AG04450 (cell line): ENCODE measurements around the gene CCDC142. TPM values are rescaled to one million over a fixed set of nuclear protein-coding genes. Genes with fewer than 3 reads are reported as not detected.

Experiments used
- CTCF ChIA-PET: fragments of 300-600, 350-600 bp; formaldehyde crosslinking; extraction: SDS; loops from one replicate; lab custom pipeline; 2022; ENCODE audit warnings: antibody characterized with exemption, inconsistent platforms; lab: Charles Lee
- POLR2A ChIA-PET: fragments of 350-600 bp; formaldehyde crosslinking; extraction: SDS; loops from one replicate; lab custom pipeline; 2021; ENCODE audit warnings: antibody characterized with exemption, inconsistent platforms; lab: Yijun Ruan, JAX
- DNase-seq: peaks from one replicate; pipeline ENCODE4 v3.0.0-alpha.2; 2011; ENCODE audit warnings: low read depth, low spot score
- H3K27ac ChIP-seq: one replicate; pipeline ENCODE4 v1.5.1; 2012; ENCODE audit warnings: low read depth, low read length, control low read depth
- H3K27me3 ChIP-seq: one replicate; pipeline ENCODE4 v1.6.0; 2012; ENCODE audit warnings: low read length; ENCODE audit not compliant: control insufficient read depth, insufficient read depth
- H3K4me3 ChIP-seq: 2 replicates; pipeline ENCODE4 v1.5.1; 2011; ENCODE audit warnings: mild to moderate bottlenecking, low read depth, low read length, control low read depth
- H3K9me3 ChIP-seq: 2 replicates; pipeline ENCODE4 v1.5.1; 2012; ENCODE audit warnings: low read length; ENCODE audit not compliant: control insufficient read depth, insufficient read depth
- polyA plus RNA-seq: library from polyadenylated mRNA; depleted of rRNA; stranded (reverse); fragments of >200 nt; gene quantifications from 2 replicates; pipeline ENCODE4 v1.2.3, GENCODE V29; 2011
- TF ChIP-seq, protein P1 (sequence below): IDR thresholded peaks from 2 replicates; pipeline ENCODE4 v1.5.1; 2011; ENCODE audit warnings: low read depth, low read length, control low read depth, inconsistent platforms

The CCDC142 gene
- polyA plus RNA-seq, 1 experiment, result 4.5 TPM

DNA sequence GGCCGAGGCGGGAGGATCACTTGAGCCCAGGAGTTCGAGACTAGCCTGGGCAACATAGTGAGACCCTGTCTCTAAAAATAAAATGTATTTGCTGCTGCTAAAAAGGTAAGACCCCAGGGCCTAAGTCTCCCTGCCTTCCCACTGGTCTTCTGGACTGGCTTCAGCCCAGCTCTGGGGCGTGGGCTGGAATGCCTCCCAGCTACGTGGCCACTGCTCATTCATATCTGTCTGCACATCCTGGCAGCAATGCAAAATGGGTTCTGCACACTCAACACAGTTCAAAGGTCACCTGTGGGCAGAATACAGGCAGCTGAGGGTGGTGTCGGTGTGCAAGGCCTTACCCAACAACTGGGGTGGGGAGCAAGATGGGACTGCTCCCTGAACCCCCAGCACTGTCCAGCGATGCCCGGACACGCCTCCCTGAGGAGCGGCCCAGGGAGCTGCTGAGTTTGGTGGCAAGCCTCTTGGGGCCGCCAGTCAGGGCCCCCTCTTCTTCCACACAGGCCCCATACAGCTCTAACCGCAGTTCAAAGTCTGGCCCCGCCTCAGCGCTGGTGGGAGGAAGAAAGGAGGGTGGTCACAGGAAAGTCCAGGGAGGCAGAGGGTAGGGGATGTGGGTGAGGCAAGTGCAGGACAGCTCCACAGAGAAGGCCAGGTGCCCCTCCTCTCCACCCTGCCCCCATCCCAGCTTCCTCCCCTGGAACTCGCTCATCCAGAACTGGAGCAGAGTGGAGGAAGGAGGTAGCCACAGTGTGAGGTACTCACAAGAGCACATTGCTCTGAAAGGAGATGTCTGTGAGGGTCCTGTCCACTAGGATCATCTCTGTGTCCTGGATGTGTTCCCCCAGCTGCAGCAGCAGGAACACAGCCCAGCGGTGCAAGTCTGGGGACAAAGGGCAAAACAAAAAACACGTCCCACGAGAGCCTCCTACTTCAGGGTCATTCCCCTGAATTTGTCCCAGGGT, 53.0 kb downstream of the CCDC142 start:
- DNase-seq, result no peak
- ChIA-PET POLR2A (no interaction called here), CTCF (no interaction called here)
- TF ChIP-seq, protein P1, sequence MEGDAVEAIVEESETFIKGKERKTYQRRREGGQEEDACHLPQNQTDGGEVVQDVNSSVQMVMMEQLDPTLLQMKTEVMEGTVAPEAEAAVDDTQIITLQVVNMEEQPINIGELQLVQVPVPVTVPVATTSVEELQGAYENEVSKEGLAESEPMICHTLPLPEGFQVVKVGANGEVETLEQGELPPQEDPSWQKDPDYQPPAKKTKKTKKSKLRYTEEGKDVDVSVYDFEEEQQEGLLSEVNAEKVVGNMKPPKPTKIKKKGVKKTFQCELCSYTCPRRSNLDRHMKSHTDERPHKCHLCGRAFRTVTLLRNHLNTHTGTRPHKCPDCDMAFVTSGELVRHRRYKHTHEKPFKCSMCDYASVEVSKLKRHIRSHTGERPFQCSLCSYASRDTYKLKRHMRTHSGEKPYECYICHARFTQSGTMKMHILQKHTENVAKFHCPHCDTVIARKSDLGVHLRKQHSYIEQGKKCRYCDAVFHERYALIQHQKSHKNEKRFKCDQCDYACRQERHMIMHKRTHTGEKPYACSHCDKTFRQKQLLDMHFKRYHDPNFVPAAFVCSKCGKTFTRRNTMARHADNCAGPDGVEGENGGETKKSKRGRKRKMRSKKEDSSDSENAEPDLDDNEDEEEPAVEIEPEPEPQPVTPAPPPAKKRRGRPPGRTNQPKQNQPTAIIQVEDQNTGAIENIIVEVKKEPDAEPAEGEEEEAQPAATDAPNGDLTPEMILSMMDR, result no peak
- no peak overlapping the region for H3K4me3 ChIP-seq
- no peaks in the 10 kb centered on the region for H3K27me3 ChIP-seq
- H3K9me3 ChIP-seq, result no peaks in the 10 kb centered on the region
- H3K27ac ChIP-seq, result no peak overlapping the region

DNA sequence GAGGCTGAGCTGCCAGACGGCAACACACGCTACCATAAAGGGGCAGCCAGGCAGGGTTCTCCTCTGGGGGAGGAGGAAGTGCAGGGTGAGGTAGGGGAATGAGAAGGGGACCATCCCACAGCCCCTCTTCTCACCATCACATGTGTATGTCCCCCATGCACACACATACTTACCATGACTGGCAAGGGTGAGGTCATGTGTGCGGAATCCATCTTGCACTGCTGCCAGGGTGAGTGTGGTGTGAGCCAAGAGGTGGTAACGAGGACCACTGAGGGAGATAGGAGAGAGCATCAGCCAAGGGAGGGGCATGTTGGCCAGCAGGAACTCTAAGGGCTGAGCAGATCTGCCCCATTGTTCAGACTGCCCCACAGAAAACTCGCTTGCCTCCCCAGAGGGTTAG, 54.1 kb downstream of the CCDC142 start:
- Histone ChIP-seq H3K9me3 (no peaks in the 10 kb centered on the region), H3K27me3 (no peaks in the 10 kb centered on the region), H3K4me3 (no peak overlapping the region), H3K27ac (no peak overlapping the region)
- ChIA-PET CTCF (no interaction called here), POLR2A (no interaction called here)
- DNase-seq, result no peak
- TF ChIP-seq, protein P1, result no peak

DNA sequence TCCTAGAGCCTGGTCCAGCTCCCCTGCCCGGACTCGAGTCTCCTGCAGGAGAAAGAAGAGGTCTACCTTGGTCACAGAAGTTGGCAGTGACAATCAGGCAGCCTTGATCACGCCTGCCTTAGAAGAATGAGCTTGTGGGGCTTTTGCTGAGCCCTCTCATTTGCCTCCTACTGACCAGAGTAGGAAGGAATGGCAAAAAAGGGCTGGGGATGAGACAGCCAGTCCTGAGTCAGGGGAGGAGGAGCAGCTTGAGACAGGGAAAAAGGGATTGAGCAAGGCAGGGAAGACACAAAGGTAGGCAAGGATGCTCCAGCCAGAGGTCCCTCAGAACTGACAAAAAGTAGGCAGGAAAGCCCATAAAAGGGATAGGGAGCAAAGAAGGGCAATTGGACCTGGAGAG, 55.2 kb downstream of the CCDC142 start:
- H3K9me3 ChIP-seq, result no peaks in the 10 kb centered on the region
- ChIA-PET POLR2A (interaction anchor here (0.7 kb wide), 1 partner anchor 36 kb away, joined by 5 read pairs; no protein-coding TSS in a partner anchor), CTCF (no interaction called here)
- TF ChIP-seq, protein P1, result no peak
- no peak for DNase-seq
- H3K27ac ChIP-seq, result no peak overlapping the region
- H3K27me3 ChIP-seq, result no peaks in the 10 kb centered on the region
- H3K4me3 ChIP-seq, result no peak overlapping the region

DNA sequence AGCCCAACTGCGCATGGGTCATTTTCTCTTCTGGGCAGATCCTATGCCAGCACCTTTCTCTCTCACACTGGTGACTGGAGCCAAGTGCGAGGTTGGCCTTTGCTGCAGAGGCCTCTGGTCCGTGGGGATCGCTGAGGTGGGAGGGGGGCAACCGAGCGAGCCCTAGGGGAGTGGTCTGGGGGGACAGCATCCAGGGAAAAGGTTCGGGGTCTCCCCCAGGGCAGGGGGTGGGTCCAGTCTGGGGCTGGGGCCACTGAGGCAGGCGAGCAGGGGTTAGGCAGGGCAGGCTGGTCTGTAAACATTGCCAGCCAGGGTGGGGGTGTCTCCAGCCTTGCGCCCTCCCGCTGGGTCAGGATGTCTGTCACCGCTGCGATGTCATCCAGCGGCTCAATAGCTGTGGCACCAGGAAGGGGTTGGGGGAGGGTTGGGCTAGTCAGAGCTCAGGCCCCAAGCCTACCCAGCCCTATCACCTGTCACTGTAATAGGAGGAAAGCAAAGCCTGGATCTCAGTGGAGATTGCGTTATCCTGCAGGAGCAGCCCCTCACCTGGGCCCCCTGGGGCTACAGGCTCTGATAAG, 56.5 kb downstream of the CCDC142 start:
- no peak overlapping the region for H3K27ac ChIP-seq
- TF ChIP-seq, protein P1, result no peak
- ChIA-PET CTCF (no interaction called here), POLR2A (no interaction called here)
- no peak overlapping the region for H3K4me3 ChIP-seq
- no peak for DNase-seq
- H3K9me3 ChIP-seq, result no peaks in the 10 kb centered on the region
- no peaks in the 10 kb centered on the region for H3K27me3 ChIP-seq

DNA sequence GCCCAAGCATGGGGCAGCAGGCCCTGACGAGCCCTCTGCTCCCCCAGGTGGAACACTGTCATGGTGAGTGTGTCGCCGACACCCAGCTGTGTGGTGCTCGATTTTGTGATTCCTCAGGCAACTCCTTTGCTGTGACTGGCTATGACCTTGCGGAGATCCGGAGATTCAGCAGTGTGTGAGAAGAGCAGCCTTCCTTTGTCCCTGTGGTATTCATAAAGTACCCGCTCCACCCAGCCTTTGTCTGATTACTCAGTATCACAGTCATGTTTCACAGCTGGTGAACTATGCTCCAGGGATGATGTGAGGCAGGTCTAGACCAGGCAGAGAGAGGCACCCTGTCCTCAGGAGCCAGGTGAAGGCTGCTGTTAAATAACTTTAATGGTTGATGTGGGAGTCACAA, 57.3 kb downstream of the CCDC142 start:
- Histone ChIP-seq H3K9me3 (no peaks in the 10 kb centered on the region), H3K4me3 (no peak overlapping the region), H3K27ac (no peak overlapping the region), H3K27me3 (no peaks in the 10 kb centered on the region)
- ChIA-PET POLR2A (no interaction called here), CTCF (no interaction called here)
- TF ChIP-seq, protein P1, result no peak
- no peak for DNase-seq
